Pancreas (tissue), 10 donors: ENCODE measurements around the gene MORC3. TPM values are rescaled to one million over a fixed set of nuclear protein-coding genes. Genes with fewer than 3 reads are reported as not detected.
"Not testable (repeated sequence)": the region's sequence is repeated elsewhere in the genome, so short reads cannot be mapped to it uniquely, and the experiment has no call there.

Experiments
- ATAC-seq, 4 donors: fragments of 200-7000 bp; cut with Tn5 transposase; one replicate each; pipeline versions ENCODE4 v1.8.0 to v1.9.1; 2020; ENCODE audit warnings: mild to moderate bottlenecking in 4 of 4, moderate library complexity in 4 of 4
- DNase-seq, 6 donors: peaks; one replicate each; pipeline ENCODE4 v3.0.0-alpha.2; 2020
- FAIRE-seq: peaks from 2 replicates; lab custom pipeline; 2012; peaks lifted over from hg19 to GRCh38; lab: Jason Lieb, UNC
- H3K27ac ChIP-seq, 4 donors: fragments of 200-600 bp; sonication (generic); 1 replicate in 3 of 4; 2 replicates in 1 of 4; pipeline versions ENCODE4 v1.5.0 to v1.8.0; 2020
- H3K27me3 ChIP-seq, 4 donors: fragments of 200-600 bp; one replicate each; pipeline ENCODE4 v1.8.0; 2021
- H3K36me3 ChIP-seq, 3 donors: fragments of 200-600 bp; sonication (generic) in 1 of 3; one replicate each; pipeline versions ENCODE4 v1.5.0 to v1.8.0; 2020 to 2021
- H3K4me1 ChIP-seq, 3 donors: fragments of 200-600 bp; one replicate each; pipeline ENCODE4 v1.8.0; 2021
- H3K4me3 ChIP-seq, 4 donors: fragments of 200-600 bp; sonication (generic) in 2 of 4; one replicate each; pipeline versions ENCODE4 v1.5.0 to v1.8.0; 2020 to 2021
- H3K9me3 ChIP-seq, 4 donors: fragments of 200-600 bp; one replicate each; pipeline ENCODE4 v1.8.0; 2021
- CTCF ChIP-seq, 4 donors: fragments of 200-600 bp; sonication (generic) in 3 of 4; IDR thresholded peaks; one replicate each; pipeline versions ENCODE4 v1.5.0 to v1.8.0; 2021; ENCODE audit warnings: antibody characterized with exemption in 4 of 4
- WGBS, 2 donors: extraction: QIAGEN DNeasy Blood & Tissue Kit; methylation state at CpG; one replicate each; pipeline ENCODE4 v1.1.7; 2013; 5-methylcytosine and 5-hydroxymethylcytosine counted together
- intact Hi-C, 3 donors: fragments of 100-400 bp; cut with DNase I; formaldehyde crosslinking; loops; one replicate each; pipeline versions ENCODE4 v1.11.1 to v1.14.2; 2022
- polyA plus RNA-seq, 2 donors: library from polyadenylated mRNA; stranded (reverse); fragments of 200-250 nt; gene quantifications; one replicate each; pipeline ENCODE4 v1.2.3, GENCODE V29; 2013
- total RNA-seq, 6 donors: library from RNA; stranded (reverse); fragmentation: NEBNext Ultra II Directional in 4 of 6; extraction: Animal tissue kit (Norgen Biotek cat#: 25700) in 4 of 6; gene quantifications; one replicate each; pipeline versions ENCODE4 v1.2.1 to v1.2.4, GENCODE V29; 2021 to 2023
- donor health status: healthy with polysubstance abuse.
- donor health status: DM: no; HTN: no; CAD: no; lungs with moderate emphysema.
- donor health status: DM: no; HTN: no; CAD: no.
- donor health status: control.
- donor health status: control.
- donor health status: Bipolar disorder and iron deficiency.
- donor health status: DM: yes; HTN: yes; CAD: no.
- donor health status: DM: no; HTN: no; CAD: no.
- donor health status: DM: no; HTN: no; CAD: no.
- donor health status: DM: yes; HTN: yes; CAD: no.

MORC3 gene
- total and polyA plus RNA-seq, 8 donors = 8.1 to 19.8 (median 10.3) TPM

DNA sequence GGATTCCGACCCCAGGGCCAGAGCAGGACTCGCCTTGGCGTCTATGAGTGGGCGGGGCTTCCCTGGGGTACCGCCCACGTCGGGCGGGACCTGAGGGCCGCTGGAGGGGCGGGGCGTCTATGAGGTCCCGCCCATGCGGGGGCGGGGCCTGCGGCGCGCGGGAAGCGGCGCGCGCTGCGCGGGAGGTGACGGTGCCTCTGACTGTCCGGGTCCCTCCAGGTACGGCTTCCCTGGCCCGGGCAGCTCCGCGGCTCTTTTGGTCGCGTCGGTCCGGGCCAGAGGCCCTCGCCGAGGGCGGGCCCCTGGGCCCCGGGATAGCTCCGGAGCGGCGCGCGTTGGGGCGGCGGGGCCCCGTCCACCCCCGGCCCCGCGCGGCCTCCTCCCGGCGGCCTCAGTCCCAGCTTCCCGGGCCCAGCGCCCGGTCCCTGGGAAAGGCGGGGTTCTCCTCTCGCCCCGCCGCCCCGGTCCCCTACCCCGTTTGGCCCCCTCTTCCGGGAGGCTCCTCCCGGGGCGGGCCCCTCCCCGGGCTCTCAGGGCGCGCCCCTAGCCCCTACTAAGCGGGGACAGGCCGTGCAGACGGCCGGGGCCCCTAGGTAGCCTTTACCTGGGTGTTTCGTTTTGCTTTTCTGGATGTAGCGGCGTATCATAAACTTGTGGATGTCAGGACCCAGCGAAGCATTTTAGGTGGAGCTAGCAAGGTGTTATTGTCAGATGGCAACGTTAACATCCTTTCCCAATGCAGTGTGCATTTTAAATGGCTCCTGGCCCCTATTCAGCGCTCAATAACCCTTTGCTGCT lies 65.4 kb downstream of the MORC3 start, which contains the start of gene CHAF1B:
CHAF1B (plus strand) TSS at position 160 of the 798 bp plus-strand sequence. CDS start 745 bp downstream, outside the sequence.
- Histone ChIP-seq H3K27ac (peak within 1 kb of the TSS; percentile 55 to 69 (median 62)), H3K9me3 (no peaks in the 10 kb centered on the region), H3K27me3 (no peaks in the 10 kb centered on the region), H3K4me3 (peak within 1 kb of the TSS; percentile 49 to 84 (median 69)), H3K36me3 (no peaks in the 10 kb centered on the region), H3K4me1 (no peaks in the 10 kb centered on the region)
- ATAC-seq (peak; percentile 93 to 97 (median 96)), DNase-seq (peak; percentile 63 to 96 (median 90)), FAIRE-seq (no peak)
- TF ChIP-seq CTCF (IDR thresholded peaks at IDR 0.05) = no peak
- WGBS, 2 donors = 1% methylated on average over 48 to 77 of the region's 77 CpGs
- intact Hi-C loops = no loop called here

- Histone ChIP-seq H3K27me3 (no peaks in the 10 kb centered on the region), H3K9me3 (no peaks in the 10 kb centered on the region), H3K36me3 (no peaks in the 10 kb centered on the region), H3K27ac (peak overlapping the region in 2 of 4 donors; percentile 59 to 69), H3K4me1 (no peaks in the 10 kb centered on the region), H3K4me3 (peak overlapping the region; percentile 49 to 84 (median 69))
- no peak for ATAC-seq
- FAIRE-seq = no peak
- DNase-seq = no peak
- intact Hi-C loops = no loop called here
- TF ChIP-seq CTCF (IDR thresholded peaks at IDR 0.05) = no peak
- WGBS, 2 donors = 71 to 75% methylated on average over 21 of the region's 21 CpGs
Observed at GRCh38 chr21:36386031-36386642, 66.1 kb downstream of the MORC3 start.

DNA sequence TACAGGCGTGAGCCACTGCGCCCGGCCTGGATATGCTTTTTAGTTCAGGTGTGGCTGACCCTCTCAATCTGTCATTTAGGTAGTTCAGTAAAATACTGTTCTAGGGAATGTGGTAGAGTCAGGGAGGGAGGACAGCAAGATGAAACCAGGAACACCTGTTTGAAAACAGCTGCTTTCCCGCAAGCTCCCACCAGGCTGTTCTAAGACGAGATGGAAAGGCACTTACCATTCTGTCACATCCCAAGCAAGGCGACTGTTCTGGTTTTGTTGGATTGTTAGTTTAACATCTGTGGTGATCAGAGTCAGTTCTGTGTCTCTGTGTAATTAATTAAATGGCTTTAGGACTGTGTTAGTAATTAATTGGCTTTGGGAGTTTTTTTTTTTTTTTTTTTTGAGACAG lies 68.1 kb downstream of the MORC3 start:
- no peak for ATAC-seq

DNA sequence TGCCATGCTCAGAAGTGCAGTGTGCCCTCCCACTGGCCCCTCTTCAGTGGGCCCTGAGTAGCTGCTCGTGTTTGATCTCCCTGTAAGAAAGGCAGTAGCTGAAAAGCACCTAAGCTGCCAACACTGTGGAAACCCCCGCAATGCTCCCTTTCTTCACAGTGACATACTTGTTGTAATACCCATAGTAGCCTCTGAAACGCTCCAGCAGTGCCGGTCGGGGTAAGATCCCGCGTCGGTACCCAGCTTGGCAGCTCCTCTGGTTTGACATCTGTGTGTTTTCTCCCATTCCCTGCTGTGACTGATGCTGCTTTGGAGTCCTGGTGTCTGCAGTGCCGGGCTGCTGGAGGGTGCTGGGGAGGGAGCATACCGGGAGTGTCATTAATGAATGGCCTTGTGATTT lies 68.8 kb downstream of the MORC3 start:
- FAIRE-seq (no peak), DNase-seq (peak in 3 of 6 donors; percentile 21 to 38 (median 31)), ATAC-seq (peak in 2 of 4 donors; percentile 14 to 29)
- intact Hi-C loops = no loop called here
- no peaks in the 10 kb centered on the region for H3K9me3 ChIP-seq
- no peak for TF ChIP-seq CTCF (IDR thresholded peaks at IDR 0.05)
- no peaks in the 10 kb centered on the region for H3K4me1 ChIP-seq
- H3K27me3 ChIP-seq = no peaks in the 10 kb centered on the region
- H3K36me3 ChIP-seq = no peaks in the 10 kb centered on the region
- no peak overlapping the region for H3K27ac ChIP-seq
- 55 to 56% methylated on average over 10 of the region's 10 CpGs for WGBS, 2 donors
- no peak overlapping the region for H3K4me3 ChIP-seq

More for the DNA sequence above, 68.1 kb downstream of the MORC3 start:
- Histone ChIP-seq H3K27me3 (no peaks in the 10 kb centered on the region), H3K27ac (no peak overlapping the region), H3K4me1 (no peaks in the 10 kb centered on the region), H3K4me3 (no peak overlapping the region), H3K9me3 (no peaks in the 10 kb centered on the region), H3K36me3 (no peaks in the 10 kb centered on the region)
- FAIRE-seq = no peak
- TF ChIP-seq CTCF (IDR thresholded peaks at IDR 0.05) = no peak
- WGBS, 2 donors = 86 to 88% methylated on average over 6 of the region's 6 CpGs
- DNase-seq = no peak
- intact Hi-C loops = no loop called here

DNA sequence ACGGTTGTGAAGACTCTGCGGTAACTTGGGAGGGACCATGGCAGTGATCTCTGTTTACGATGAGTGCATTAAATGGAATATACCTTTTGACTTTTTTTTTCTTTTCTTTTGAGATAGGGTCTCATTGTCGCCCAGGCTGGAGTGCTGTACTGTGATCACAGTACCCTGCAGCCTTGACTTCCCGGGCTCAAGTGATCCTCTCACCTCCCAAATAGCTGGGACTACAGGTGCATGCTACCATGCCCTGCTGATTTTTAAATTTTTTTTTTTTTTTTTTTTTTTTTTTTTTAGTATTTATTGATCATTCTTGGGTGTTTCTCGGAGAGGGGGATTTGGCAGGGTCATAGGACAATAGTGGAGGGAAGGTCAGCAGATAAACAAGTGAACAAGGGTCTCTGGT lies 71.7 kb downstream of the MORC3 start:
- H3K9me3 ChIP-seq, H3K36me3 ChIP-seq, intact Hi-C loops, H3K4me3 ChIP-seq, ATAC-seq, H3K27ac ChIP-seq, DNase-seq, FAIRE-seq, H3K27me3 ChIP-seq, H3K4me1 ChIP-seq: not testable (repeated sequence)
- WGBS, 2 donors = 98 to 100% methylated on average over 5 of the region's 6 CpGs
